ENCODE results near the gene AKNA. TPM values are rescaled to one million over a fixed set of nuclear protein-coding genes. Genes with fewer than 3 reads are reported as not detected.

AKNA gene
- total RNA-seq, 1 experiment from 2014 or later: 3.4 TPM

- DNase-seq (ENCODE audit: low spot score): no peak
These were observed 12.8 kb downstream of the AKNA start for GRCh38 chr9:114374936-114375335.

- no peak for DNase-seq (ENCODE audit: low spot score)
These were observed 13.6 kb downstream of the AKNA start for GRCh38 chr9:114373960-114374730.

GRCh38 chr9:114372921-114373448 lies 14.8 kb downstream of the AKNA start:
- no peak for DNase-seq (ENCODE audit: low spot score)

GRCh38 chr9:114371973-114372917 lies 15.5 kb downstream of the AKNA start:
- DNase-seq (ENCODE audit: low spot score): no peak

GRCh38 chr9:114371343-114371944 lies 16.3 kb downstream of the AKNA start:
- DNase-seq (ENCODE audit: low spot score): no peak

GRCh38 chr9:114370968-114371320 lies 16.8 kb downstream of the AKNA start:
- no peak for DNase-seq (ENCODE audit: low spot score)

- no peak for DNase-seq (ENCODE audit: low spot score)
These were observed 17.4 kb downstream of the AKNA start for GRCh38 chr9:114370251-114370967.

- DNase-seq (ENCODE audit: low spot score): peak; percentile 42
These were observed 18.3 kb downstream of the AKNA start for GRCh38 chr9:114369216-114370130.

GRCh38 chr9:114367772-114368569 lies 19.8 kb downstream of the AKNA start:
- DNase-seq (ENCODE audit: low spot score): no peak

- no peak for DNase-seq (ENCODE audit: low spot score)
These were observed 20.4 kb downstream of the AKNA start for GRCh38 chr9:114367366-114367765.

GRCh38 chr9:114366334-114367128 lies 21.3 kb downstream of the AKNA start:
- peak; percentile 92 for DNase-seq (ENCODE audit: low spot score)

GRCh38 chr9:114365194-114365593 lies 22.6 kb downstream of the AKNA start:
- no peak for DNase-seq (ENCODE audit: low spot score)

GRCh38 chr9:114364134-114365041 lies 23.4 kb downstream of the AKNA start:
- DNase-seq (ENCODE audit: low spot score): peak; percentile 85

GRCh38 chr9:114363424-114363823 lies 24.4 kb downstream of the AKNA start:
- DNase-seq (ENCODE audit: low spot score): no peak

- no peak for DNase-seq (ENCODE audit: low spot score)
These were observed 25.4 kb downstream of the AKNA start for GRCh38 chr9:114362394-114362793.

GRCh38 chr9:114361542-114361941 lies 26.2 kb downstream of the AKNA start:
- DNase-seq (ENCODE audit: low spot score): no peak

- no peak for DNase-seq (ENCODE audit: low spot score)
These were observed 28.0 kb downstream of the AKNA start for GRCh38 chr9:114359801-114360200.

- no peak for DNase-seq (ENCODE audit: low spot score)
These were observed 29.9 kb downstream of the AKNA start for GRCh38 chr9:114357911-114358328.

Data from H4 (cell line).